MM.1S (cell line): ENCODE data around the gene FIGLA.

Experiments
- CTCF ChIP-seq: fragments of 300-600 bp; sonication (generic); IDR thresholded peaks from 2 replicates; pipeline ENCODE4 v1.5.1; 2016; ENCODE audit warnings: antibody characterized with exemption, low read length, mixed read lengths
- EZH2 ChIP-seq: fragments of 300-600 bp; sonication (generic); optimal IDR thresholded peaks from 2 replicates; pipeline ENCODE3; 2017; ENCODE audit warnings: low read depth, mild to moderate bottlenecking, antibody characterized with exemption, low read length, mixed read lengths
- EZH2phosphoT487 ChIP-seq: fragments of 300-600 bp; sonication (generic); IDR thresholded peaks from 2 replicates; pipeline ENCODE4 v1.6.1; 2018; ENCODE audit warnings: antibody characterized with exemption, low read length

GRCh38 chr2:70771446-70771845, 19.0 kb downstream of the FIGLA start:
- no peak for TF ChIP-seq CTCF
- TF ChIP-seq EZH2 = no peak
- TF ChIP-seq EZH2phosphoT487 = no peak
